OCI-M2 (cell line): ENCODE measurements around the gene CHRNG.

ENCODE experiments used
- DNase-seq: peaks from one replicate; lab custom pipeline; 2025; ENCODE audit not compliant: unreplicated experiment; lab: John Stamatoyannopoulos, UW

CHRNG gene

GRCh38 chr2:232539298-232540231 lies at the start of gene CHRNG:
Gene CHRNG, plus strand, starts transcription at chr2:232539692. Its CDS starts 56 bp downstream, at chr2:232539748.
- no peak for DNase-seq

- no peak for DNase-seq
Observed at GRCh38 chr2:232490221-232491138, 49.0 kb upstream of the CHRNG start.

- no peak for DNase-seq
Observed at GRCh38 chr2:232491139-232491780, 48.2 kb upstream of the CHRNG start.

GRCh38 chr2:232492236-232492848 lies 47.1 kb upstream of the CHRNG start:
- no peak for DNase-seq

- no peak for DNase-seq
Observed at GRCh38 chr2:232492963-232493700, 46.4 kb upstream of the CHRNG start.

GRCh38 chr2:232493701-232494474 lies 45.6 kb upstream of the CHRNG start:
- DNase-seq, result no peak

GRCh38 chr2:232494542-232494941 lies 45.0 kb upstream of the CHRNG start:
- no peak for DNase-seq

- no peak for DNase-seq
Observed at GRCh38 chr2:232495292-232495691, 44.2 kb upstream of the CHRNG start.

- DNase-seq, result no peak
Observed at GRCh38 chr2:232496501-232497270, 42.8 kb upstream of the CHRNG start.

- no peak for DNase-seq
Observed at GRCh38 chr2:232497348-232497747, 42.1 kb upstream of the CHRNG start.

GRCh38 chr2:232498452-232498851 lies 41.0 kb upstream of the CHRNG start:
- DNase-seq, result no peak

- no peak for DNase-seq
Observed at GRCh38 chr2:232501331-232501771, 38.1 kb upstream of the CHRNG start.

- DNase-seq, result no peak
Observed at GRCh38 chr2:232501794-232502390, 37.6 kb upstream of the CHRNG start.

- no peak for DNase-seq
Observed at GRCh38 chr2:232502511-232502910, 37.0 kb upstream of the CHRNG start.

GRCh38 chr2:232502911-232503808 lies 36.3 kb upstream of the CHRNG start:
- DNase-seq, result no peak

- DNase-seq, result no peak
Observed at GRCh38 chr2:232503809-232504323, 35.6 kb upstream of the CHRNG start.

- no peak for DNase-seq
Observed at GRCh38 chr2:232504438-232504837, 35.1 kb upstream of the CHRNG start.
